Progenitor cell of endocrine pancreas (in vitro differentiated cells): ENCODE data around the gene TRPC4. TPM values are rescaled to one million over a fixed set of nuclear protein-coding genes. Genes with fewer than 3 reads are reported as not detected.

Experiments used
- DNase-seq: peaks from one replicate; pipeline ENCODE4 v3.0.0; 2021; ENCODE audit warnings: low spot score; ENCODE audit not compliant: unreplicated experiment
- H3K27ac Mint-ChIP-seq: 2 replicates; pipeline ENCODE4 v1.8.0; 2021; ENCODE audit warnings: mild to moderate bottlenecking, moderate library complexity, mixed read lengths
- H3K27me3 Mint-ChIP-seq: 2 replicates; pipeline ENCODE4 v1.8.0; 2021; ENCODE audit warnings: mixed read lengths
- H3K36me3 Mint-ChIP-seq: 2 replicates; pipeline ENCODE4 v1.8.0; 2022; ENCODE audit warnings: mixed read lengths; ENCODE audit not compliant: insufficient read depth
- H3K4me1 Mint-ChIP-seq: 2 replicates; pipeline ENCODE4 v1.8.0; 2021; ENCODE audit warnings: low read depth, mixed read lengths
- H3K4me3 Mint-ChIP-seq: 2 replicates; pipeline ENCODE4 v1.8.0; 2021; ENCODE audit warnings: low read depth, mild to moderate bottlenecking, moderate library complexity, mixed read lengths
- H3K9me3 Mint-ChIP-seq: 2 replicates; pipeline ENCODE4 v1.8.0; 2021; ENCODE audit warnings: low read depth, mixed read lengths
- total RNA-seq: library from RNA; stranded (reverse); gene quantifications from 2 replicates; pipeline ENCODE4 v1.2.1, GENCODE V29; 2021
- TF ChIP-seq, protein P1 (sequence below): fragments of 200-600 bp; sonication (generic); IDR thresholded peaks from one replicate; pipeline ENCODE4 v1.5.0; 2021; ENCODE audit warnings: antibody characterized with exemption, mild to moderate bottlenecking; ENCODE audit not compliant: unreplicated experiment

Gene TRPC4
- total RNA-seq, 1 donor from 2014 or later: 4.2 TPM

DNA sequence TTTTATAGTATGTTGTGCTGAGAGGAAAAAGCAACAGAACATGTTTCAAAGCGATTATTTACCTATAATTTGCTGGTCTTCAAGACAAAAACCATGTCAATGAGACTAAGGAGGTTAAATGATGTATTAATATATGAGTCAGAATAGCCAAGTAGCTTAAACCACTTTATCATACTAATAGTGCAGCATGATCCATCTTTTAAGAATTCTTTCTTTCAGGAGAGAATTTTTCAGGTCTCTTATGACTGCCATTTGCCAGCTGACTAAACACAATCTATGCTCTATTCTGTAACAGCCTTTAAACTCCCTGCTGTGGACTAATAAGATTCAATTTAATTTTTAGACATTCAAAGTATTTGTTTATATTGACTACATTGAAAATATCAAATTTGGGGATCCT lies 93.7 kb downstream of the TRPC4 start:
- no peaks in the 10 kb centered on the region for H3K36me3 Mint-ChIP-seq
- H3K27ac Mint-ChIP-seq: no peak overlapping the region
- TF ChIP-seq, protein P1, sequence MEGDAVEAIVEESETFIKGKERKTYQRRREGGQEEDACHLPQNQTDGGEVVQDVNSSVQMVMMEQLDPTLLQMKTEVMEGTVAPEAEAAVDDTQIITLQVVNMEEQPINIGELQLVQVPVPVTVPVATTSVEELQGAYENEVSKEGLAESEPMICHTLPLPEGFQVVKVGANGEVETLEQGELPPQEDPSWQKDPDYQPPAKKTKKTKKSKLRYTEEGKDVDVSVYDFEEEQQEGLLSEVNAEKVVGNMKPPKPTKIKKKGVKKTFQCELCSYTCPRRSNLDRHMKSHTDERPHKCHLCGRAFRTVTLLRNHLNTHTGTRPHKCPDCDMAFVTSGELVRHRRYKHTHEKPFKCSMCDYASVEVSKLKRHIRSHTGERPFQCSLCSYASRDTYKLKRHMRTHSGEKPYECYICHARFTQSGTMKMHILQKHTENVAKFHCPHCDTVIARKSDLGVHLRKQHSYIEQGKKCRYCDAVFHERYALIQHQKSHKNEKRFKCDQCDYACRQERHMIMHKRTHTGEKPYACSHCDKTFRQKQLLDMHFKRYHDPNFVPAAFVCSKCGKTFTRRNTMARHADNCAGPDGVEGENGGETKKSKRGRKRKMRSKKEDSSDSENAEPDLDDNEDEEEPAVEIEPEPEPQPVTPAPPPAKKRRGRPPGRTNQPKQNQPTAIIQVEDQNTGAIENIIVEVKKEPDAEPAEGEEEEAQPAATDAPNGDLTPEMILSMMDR: no peak

DNA sequence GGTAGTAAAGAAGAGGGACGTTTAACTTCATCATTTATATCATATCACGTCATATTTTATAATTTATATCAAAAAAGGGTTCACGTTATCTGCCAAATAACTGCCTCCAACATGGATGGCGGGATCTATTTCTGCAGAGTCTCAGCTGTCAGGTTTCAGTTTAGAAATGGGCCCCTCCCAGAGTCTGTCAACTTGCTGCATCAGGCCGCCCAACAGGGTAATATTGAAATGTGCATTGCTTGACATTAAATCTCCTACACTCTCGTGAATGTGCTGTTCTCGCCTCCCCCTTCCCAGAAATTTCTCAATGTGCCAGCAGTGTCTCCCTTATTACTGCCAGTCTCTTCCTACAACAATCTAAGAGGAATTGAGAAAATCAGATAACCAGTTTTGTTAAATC lies 96.9 kb downstream of the TRPC4 start:
- no peaks in the 10 kb centered on the region for H3K27me3 Mint-ChIP-seq
- no peak overlapping the region for H3K27ac Mint-ChIP-seq

More for the DNA sequence above, 93.7 kb downstream of the TRPC4 start:
- Mint-ChIP-seq H3K4me1 (peaks cover 1% of the 10 kb centered on the region), H3K9me3 (no peaks in the 10 kb centered on the region), H3K4me3 (no peak overlapping the region), H3K27me3 (no peaks in the 10 kb centered on the region)
- no peak for DNase-seq

DNA sequence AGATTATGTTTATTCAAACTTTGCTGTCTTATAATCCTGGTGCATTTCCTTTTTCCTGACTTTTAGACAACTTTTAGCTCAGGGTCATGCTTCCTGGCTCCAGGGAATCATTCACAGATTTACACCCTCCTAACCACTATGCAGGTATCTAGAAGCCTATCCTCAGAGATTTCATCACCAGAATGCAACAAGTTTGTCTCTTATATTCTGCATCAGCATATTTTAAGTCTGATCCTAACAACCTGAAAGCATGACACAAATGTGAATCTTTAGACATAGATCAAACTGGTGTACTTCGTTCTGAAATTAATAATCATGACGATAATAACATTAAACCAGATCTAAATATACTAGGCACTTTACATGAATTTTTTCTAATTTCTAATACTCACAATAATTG lies 100.0 kb downstream of the TRPC4 start:
- DNase-seq: no peak
- peaks cover 4% of the 10 kb centered on the region for H3K4me1 Mint-ChIP-seq

More for the DNA sequence above, 96.9 kb downstream of the TRPC4 start:
- H3K9me3 Mint-ChIP-seq: no peaks in the 10 kb centered on the region
- DNase-seq: no peak
- H3K36me3 Mint-ChIP-seq: no peaks in the 10 kb centered on the region
- peaks cover 4% of the 10 kb centered on the region for H3K4me1 Mint-ChIP-seq
- TF ChIP-seq, protein P1: no peak
- H3K4me3 Mint-ChIP-seq: no peak overlapping the region

DNA sequence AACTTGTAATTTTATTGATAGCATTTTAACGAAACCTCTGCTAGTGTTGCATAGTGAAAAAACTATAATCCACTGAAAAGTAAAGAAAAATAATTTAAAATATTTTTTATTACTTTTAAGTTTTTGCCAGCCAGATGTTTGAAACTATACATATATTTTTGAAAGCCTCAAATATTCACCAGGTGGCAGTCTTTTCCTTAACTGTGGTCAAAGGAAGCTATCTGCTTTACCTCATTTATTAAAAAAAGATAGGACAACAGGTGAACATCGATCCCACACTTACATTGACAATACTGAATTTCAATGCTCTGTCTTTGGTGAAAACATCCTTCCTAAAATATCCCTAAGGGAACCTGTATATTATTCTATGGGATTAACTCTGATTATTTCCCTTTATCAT lies 100.5 kb downstream of the TRPC4 start:
- H3K4me1 Mint-ChIP-seq: peaks cover 4% of the 10 kb centered on the region
- H3K9me3 Mint-ChIP-seq: no peaks in the 10 kb centered on the region
- DNase-seq: no peak
- TF ChIP-seq, protein P1: peak; percentile 51
- no peak overlapping the region for H3K27ac Mint-ChIP-seq
- no peaks in the 10 kb centered on the region for H3K27me3 Mint-ChIP-seq
- H3K4me3 Mint-ChIP-seq: no peak overlapping the region
- H3K36me3 Mint-ChIP-seq: no peaks in the 10 kb centered on the region

More for the DNA sequence above, 100.0 kb downstream of the TRPC4 start:
- no peaks in the 10 kb centered on the region for H3K36me3 Mint-ChIP-seq
- H3K27me3 Mint-ChIP-seq: no peaks in the 10 kb centered on the region
- H3K4me3 Mint-ChIP-seq: no peak overlapping the region
- H3K9me3 Mint-ChIP-seq: no peaks in the 10 kb centered on the region
- no peak overlapping the region for H3K27ac Mint-ChIP-seq
- TF ChIP-seq, protein P1: no peak

DNA sequence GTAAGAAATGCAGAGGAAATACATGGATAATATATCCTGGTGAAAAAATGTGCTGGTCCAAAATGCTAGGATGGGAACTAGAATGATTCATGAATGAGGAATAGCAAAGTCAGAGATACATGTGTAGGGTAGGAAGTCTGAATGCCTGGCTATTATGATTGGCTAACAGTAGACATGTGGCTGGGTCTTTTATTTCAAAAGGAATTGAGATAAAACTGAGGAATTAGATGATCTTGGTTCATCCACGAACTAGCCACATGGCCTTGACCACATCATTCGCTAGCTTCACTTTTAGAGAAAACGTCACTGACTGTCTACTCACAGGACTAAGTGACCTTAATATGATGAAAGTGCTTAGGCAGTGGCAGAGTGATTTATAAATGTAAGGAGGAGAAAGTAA lies 103.1 kb downstream of the TRPC4 start:
- no peaks in the 10 kb centered on the region for H3K9me3 Mint-ChIP-seq
- H3K27me3 Mint-ChIP-seq: no peaks in the 10 kb centered on the region
- no peak for DNase-seq
- H3K4me1 Mint-ChIP-seq: peaks cover 3% of the 10 kb centered on the region
- no peaks in the 10 kb centered on the region for H3K36me3 Mint-ChIP-seq
- no peak overlapping the region for H3K4me3 Mint-ChIP-seq
- no peak overlapping the region for H3K27ac Mint-ChIP-seq
- TF ChIP-seq, protein P1: no peak
